GM18505 (cell line): ENCODE results near the gene TSC22D3.
A peak's percentile ranks its signal among the peaks of the same experiment; 100 is the strongest.
"Not testable (repeated sequence)": the region's sequence is repeated elsewhere in the genome, so short reads cannot be mapped to it uniquely, and the experiment has no call there.

Source experiments
- ATAC-seq: cut with Tn5 transposase; IDR thresholded peaks from one replicate; pipeline ENCODE4 v1.9.1; 2021; ENCODE audit not compliant: unreplicated experiment
- POLR2A ChIP-seq: IDR thresholded peaks from 4 replicates; pipeline ENCODE4 v1.6.1; 2011; ENCODE audit warnings: borderline replicate concordance; ENCODE audit not compliant: insufficient read depth, insufficient read length; ENCODE audit errors: extremely low read depth

Gene TSC22D3

DNA sequence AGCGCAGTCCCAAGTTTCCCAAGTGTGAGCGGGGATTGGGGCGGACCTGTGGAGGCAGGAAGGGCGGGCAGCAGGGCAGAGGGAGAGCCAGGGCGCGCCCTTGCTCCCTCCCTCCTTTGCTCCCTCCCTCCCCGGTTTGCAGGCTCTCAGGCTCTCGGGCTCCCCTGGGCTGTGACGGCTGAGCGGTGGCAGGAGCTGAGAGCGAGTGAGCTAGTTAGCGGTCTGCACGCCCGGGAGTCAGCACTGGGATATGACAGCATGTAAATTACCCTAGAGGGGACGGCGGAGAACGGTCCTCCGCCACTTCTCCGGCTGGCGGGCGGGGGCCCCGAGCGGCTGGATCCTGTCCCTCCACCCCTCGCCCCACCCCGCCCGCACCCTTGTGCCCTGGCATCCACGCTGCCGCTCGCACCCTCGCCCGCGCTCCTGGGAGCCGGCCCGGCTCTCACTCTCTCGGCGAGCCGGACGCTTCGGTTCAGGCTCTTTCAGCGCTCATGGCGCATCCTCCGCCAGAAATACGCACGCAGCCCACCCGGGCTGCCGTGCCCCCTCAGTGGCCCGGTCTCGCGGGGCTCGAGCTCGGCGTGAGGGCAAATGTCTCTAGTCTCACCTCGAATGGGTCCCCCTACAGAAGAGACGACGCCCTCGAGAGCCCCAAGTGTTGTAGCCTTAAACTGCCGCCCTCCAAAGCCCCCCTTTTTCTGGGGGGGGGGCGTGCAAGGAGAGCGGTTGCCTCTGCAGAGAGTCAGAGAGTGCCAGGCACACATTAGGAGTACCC lies at the start of gene TSC22D3:
TSS of gene TSC22D3 (minus strand) at position 54 of the 778 bp plus-strand sequence. CDS start 368 bp downstream, outside the sequence.
- no peak for TF ChIP-seq POLR2A
- ATAC-seq = peak; percentile 75

DNA sequence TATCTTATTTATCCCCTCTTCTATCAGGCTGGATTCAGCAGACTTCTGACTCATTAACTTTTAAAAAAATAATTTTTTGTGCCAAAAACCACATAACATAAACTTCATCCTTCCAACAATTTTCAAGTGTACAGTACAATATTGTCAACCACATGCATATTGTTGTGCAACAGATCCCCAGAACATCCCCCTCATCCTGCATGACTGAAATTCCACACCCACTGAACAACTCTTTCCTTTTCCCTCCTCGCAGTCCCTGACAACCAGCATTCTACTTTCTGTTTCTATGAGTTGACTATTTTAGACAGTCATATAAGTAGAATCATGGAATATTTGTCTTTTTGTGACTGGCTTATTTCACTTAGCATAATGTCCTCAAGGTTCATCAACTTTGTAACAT lies 47.9 kb upstream of the TSC22D3 start:
- ATAC-seq = no peak
- no peak for TF ChIP-seq POLR2A

DNA sequence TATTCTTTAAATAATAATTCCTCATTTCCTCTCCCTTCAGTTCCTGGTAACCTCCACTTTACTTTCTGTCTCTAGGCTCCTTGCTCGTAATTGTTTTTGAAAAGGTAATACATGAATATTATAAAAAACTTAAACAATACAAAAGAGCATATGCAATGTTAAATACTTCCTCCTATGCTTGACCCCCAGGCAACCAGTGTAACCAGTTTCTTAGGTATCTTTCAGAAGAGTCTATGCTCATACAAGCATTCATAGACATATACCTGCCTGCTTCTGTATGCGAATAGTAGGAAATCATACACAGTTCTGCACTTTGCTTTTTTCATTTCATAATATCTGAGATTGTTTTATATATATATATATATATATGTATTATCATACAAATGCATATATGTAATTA lies 47.5 kb upstream of the TSC22D3 start:
- ATAC-seq = no peak
- TF ChIP-seq POLR2A = no peak

DNA sequence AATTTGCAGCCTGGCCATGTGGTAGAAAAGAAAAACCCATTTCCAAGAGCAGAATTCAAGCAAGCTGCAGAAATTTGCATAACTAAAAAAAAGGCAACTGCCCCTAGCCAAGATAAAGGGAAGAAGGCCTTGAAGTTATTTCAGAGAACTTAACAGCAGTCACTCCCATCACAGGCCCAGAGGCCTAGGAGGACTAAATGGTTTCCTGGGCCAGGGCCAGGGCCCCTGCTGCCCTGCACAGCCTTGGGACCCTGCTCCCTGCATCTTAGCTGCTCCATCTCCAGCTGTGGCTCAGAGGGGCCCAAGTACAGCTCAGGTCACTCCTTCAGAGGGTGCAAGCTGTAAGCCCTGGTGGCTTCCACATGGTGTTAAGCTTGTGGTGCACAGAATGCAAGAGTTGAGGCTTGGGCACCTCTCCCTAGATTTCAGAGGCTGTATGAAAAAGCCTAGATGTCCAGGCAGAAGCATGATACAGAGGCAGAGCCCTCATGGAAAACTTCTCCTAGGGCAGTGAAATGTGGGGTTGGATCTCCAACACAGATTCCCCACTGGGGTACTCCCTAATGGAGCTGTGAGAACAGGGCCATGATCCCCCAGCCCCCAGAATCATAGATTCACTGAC lies 43.4 kb upstream of the TSC22D3 start:
- TF ChIP-seq POLR2A = no peak
- no peak for ATAC-seq

DNA sequence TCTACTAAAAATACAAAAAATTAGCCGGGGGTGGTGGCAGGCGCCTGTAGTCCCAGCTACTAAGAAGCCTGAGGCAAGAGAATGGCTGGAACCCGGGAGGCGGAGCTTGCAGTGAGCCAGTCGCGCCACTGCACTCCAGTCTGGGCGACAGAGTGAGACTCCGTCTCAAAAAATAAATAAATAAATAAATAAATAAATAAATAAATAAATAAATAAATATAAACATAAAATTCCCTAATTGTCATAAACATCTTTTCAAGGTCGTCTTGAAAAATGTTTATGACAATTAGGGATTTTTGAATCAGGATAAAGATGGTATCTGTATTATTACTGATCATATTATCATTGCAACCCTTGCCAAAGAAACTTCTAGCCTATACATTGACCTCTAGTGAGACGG lies 34.5 kb upstream of the TSC22D3 start:
- not testable (repeated sequence) for ATAC-seq

DNA sequence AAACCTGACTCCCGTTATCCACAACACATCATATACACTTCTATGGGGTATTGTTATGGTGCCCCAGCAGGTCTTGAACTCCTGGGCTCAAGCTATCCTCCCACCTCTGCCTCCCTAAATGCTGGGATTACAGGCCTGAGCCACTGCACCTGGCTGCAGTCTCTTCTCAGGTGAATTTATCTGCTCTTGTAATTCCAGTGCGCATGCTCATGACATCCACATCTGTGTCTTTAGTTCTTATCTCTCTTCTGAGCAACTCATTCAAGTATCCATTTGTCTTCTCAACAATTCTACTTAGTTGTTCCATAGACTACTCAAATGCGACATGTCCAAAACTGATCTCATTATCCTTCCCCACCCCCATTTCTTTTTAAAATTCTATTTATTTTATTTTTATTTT lies 29.6 kb upstream of the TSC22D3 start:
- TF ChIP-seq POLR2A = no peak

DNA sequence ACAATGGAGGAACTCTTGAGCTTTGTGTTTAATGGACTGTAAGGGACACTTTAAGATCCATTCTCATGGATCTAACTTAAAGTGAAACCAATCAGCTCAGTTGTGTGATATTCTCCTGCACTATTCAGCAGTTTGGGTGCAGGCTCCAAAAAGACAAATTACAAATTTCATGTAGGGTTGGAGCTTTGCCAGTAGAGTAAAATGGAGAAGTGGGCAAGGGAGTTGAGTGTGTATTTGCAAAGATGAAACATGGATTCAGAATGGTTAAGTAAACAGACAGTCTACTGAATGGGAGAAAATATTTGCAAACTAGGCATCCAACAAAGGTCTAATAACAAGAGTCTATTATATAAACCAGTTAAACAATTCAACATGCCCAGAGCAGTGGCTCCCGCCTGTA lies 28.8 kb upstream of the TSC22D3 start:
- no peak for ATAC-seq
- TF ChIP-seq POLR2A = no peak

More for the DNA sequence above, 29.6 kb upstream of the TSC22D3 start:
- no peak for ATAC-seq

DNA sequence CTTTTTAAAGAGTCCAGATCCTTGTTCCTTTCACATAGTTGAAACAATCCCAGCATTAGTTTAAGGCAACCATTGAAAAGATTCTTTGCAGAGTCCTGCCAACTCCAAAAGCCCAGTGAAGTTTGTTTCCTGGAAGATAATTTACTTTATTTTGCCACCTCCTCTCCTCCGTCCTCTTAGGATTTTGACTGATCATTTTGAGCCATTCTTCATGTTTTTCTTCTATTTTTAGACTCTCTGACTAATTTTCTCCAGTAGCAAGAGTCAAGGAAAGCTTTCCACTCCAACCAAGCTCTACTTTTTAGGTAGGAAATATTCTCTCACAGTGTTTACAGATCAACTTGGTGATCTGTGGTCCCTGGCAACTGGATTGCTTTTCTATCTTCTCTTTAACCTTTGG lies 12.2 kb upstream of the TSC22D3 start:
- TF ChIP-seq POLR2A = no peak
- ATAC-seq = no peak

DNA sequence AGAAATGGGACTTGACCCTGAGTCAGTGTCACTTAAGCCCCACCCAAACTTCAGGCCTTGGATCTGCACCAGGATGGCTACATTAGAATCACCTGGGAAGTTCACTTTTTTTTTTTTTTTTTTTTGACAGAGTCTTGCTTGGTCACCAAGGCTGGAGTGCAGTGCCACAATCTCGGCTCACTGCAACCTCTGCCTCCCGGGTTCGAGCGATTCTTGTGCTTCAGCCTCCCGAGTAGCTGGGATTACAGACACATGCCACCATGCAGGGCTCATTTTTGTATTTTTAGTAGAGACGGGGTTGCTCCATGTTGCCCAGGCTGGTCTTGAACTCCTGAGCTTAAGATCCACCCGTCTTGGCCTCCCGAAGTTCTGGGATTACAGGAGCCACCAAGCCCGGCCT lies 4.9 kb upstream of the TSC22D3 start:
- ATAC-seq = no peak
- no peak for TF ChIP-seq POLR2A

DNA sequence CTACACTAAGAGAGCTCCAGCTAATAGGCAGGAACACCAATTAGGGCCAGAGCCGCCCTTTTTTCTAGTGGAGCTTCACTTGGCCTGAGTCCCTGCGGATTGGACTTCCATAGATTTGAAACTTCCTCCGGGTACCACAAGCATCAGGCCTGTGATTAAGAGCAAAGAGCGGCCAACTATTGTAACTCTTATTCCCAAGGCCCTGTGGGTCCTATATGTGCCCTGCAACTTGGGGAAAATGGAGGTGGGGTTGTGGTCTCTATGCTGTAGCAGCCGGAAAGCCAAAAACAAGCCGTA lies 1.9 kb upstream of the TSC22D3 start, which contains the start of gene NCBP2L:
TSS of gene NCBP2L (plus strand) at position 198 of the 297 bp plus-strand sequence. CDS start 16,488 bp downstream, outside the sequence.
- no peak for TF ChIP-seq POLR2A
- no peak for ATAC-seq

DNA sequence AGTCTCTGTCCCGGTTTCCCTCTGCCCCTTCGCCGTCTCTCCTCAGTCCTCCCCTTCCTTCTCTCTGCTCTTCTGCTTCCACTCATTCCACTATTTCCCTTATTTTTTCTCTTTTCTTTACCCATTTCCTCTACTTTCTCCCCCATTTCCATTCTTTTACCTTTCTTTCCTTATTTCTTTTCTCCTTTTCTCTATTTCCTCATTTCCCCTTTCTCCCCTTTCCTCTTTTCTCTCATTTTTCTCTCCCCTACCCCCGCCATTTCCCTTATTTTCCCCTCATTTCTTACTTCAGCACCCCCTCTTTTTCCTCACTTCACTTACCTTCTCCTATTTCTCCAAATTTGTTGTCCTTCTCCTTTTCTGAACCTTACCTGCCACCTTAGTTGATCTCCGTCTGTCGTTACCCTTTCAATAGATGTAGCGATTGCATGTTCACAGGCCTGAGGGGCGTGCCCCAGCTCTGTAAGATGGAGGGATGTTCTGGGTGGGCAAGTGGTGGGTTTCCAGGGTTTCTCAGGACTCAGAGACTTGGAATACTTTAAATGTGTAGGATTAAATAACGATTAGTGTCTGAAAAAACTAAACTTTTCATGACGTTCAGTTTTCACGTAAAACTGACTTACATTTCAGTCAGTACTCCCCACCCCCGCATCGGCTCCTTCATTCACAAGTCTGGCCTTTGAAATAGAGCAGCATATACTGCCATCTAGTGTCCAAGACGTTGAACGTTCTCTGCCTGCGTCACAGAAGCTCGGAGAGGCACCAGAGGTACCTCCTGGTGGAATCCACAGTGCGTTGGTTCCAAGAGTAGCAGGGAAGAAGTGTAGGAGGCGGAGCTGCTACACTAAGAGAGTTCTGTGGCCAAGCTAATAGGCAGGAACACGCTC lies 1.3 kb upstream of the TSC22D3 start:
- TF ChIP-seq POLR2A = no peak

DNA sequence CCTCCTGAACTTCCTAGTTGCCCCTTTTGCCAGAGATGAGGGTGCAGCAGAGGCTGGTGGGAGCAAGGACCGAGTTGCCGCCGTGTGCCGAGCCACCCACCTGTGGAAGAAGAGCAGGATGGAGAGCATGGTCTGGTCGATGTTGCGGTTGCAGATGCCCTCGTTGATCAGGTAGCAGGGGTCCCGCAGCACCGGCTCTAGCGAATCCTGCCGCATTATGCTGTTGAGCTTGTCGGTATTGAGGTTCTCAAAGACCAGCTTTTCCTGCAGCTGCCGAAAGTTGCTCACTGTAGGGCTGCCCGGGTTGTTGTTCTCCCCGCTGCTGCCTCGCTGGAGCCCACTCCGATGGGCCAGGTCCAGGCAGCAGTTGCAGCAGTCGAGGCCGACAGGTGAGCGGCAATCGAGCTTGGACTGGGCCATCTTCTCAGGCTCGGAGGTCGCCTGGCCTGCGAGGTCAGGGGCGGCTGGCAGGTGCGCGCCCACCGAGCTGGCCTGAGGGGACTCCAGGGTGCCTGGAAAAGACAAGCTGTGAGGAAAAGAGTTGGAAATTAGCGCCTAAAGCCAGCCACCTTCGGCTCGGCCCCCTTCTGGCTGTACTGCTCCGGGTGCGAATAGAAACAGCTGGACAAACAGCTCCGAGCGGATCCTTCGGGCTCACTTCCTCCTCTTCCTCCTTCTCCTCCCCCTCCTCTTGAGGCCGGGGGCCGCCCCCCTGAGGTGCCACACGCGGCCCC lies 420 bp downstream of the TSC22D3 start:
- peak; percentile 18 for ATAC-seq
- TF ChIP-seq POLR2A = no peak

More for the DNA sequence above, 1.3 kb upstream of the TSC22D3 start:
- ATAC-seq = peak; percentile 79

DNA sequence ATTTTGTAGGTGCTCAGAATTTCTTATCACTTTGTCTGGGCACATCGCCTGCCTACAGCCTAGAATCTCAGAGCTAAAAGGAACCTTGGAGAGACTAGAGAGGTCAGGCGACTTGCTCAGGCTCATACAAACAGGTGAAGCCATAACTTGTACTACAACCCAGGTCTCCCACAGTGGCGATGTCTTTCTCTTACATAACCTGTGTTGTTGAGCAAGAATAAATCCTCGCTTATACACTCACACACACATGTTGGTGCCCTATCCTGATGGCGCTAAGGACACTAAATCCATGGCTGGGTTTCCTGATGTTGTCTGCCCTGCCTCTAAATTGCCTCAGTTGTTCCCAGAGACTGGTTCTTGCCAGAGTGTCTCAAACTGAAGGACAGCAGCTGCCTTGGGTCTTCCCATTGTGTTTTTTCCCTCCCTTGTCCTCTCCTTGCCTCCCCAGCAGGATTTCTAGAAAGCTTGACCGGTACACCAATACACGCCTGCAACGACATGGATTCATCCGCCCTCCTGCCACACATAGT lies 1.6 kb downstream of the TSC22D3 start:
- ATAC-seq = no peak
- no peak for TF ChIP-seq POLR2A
